BLaER1 (cell line): Measurements from ENCODE around the gene PACSIN3.

Experiments used
- H3K27ac ChIP-seq: shearing (Covaris generic); formaldehyde crosslinking; 2 replicates; pipeline ENCODE4 v1.8.1; 2022
- H3K27me3 ChIP-seq: shearing (Covaris generic); formaldehyde crosslinking; 2 replicates; pipeline ENCODE4 v1.8.1; 2022
- H3K36me3 ChIP-seq: shearing (Covaris generic); formaldehyde crosslinking; 2 replicates; pipeline ENCODE4 v1.8.1; 2022
- H3K4me1 ChIP-seq: shearing (Covaris generic); formaldehyde crosslinking; 2 replicates; pipeline ENCODE4 v1.8.1; 2022
- H3K4me2 ChIP-seq: shearing (Covaris generic); formaldehyde crosslinking; 2 replicates; pipeline ENCODE4 v1.8.1; 2022
- H3K4me3 ChIP-seq: shearing (Covaris generic); formaldehyde crosslinking; 2 replicates; pipeline ENCODE4 v1.8.1; 2022
- H3K9ac ChIP-seq: shearing (Covaris generic); formaldehyde crosslinking; 2 replicates; pipeline ENCODE4 v1.8.1; 2022
- H3K9me3 ChIP-seq: shearing (Covaris generic); formaldehyde crosslinking; 2 replicates; pipeline ENCODE4 v1.8.1; 2022
- H4K20me1 ChIP-seq: shearing (Covaris generic); formaldehyde crosslinking; 2 replicates; pipeline ENCODE4 v1.8.1; 2022
- Cebpa-rat ChIP-seq: shearing (Covaris generic); IDR thresholded peaks from 2 replicates; pipeline ENCODE4 v1.8.1; 2022

PACSIN3 gene

GRCh38 chr11:47165253-47165840 lies 20.9 kb downstream of the PACSIN3 start:
- peaks cover 98% of the 10 kb centered on the region for H3K36me3 ChIP-seq
- H3K9me3 ChIP-seq = no peaks in the 10 kb centered on the region
- no peaks in the 10 kb centered on the region for H3K27me3 ChIP-seq
- H3K4me3 ChIP-seq = no peak overlapping the region
- no peak overlapping the region for H3K4me2 ChIP-seq
- no peak for TF ChIP-seq Cebpa-rat
- no peak overlapping the region for H3K27ac ChIP-seq
- peaks cover 100% of the 10 kb centered on the region for H4K20me1 ChIP-seq
- no peak overlapping the region for H3K9ac ChIP-seq
- H3K4me1 ChIP-seq = no peaks in the 10 kb centered on the region

- no peak for TF ChIP-seq Cebpa-rat
- Histone ChIP-seq H3K4me1 (no peaks in the 10 kb centered on the region), H3K9ac (no peak overlapping the region), H3K9me3 (no peaks in the 10 kb centered on the region), H3K27ac (no peak overlapping the region), H3K4me3 (no peak overlapping the region), H4K20me1 (peaks cover 93% of the 10 kb centered on the region), H3K27me3 (no peaks in the 10 kb centered on the region), H3K36me3 (peaks cover 98% of the 10 kb centered on the region), H3K4me2 (no peak overlapping the region)
Measured at GRCh38 chr11:47164321-47164720, 21.9 kb downstream of the PACSIN3 start.

GRCh38 chr11:47163898-47164297 lies 22.3 kb downstream of the PACSIN3 start:
- no peak for TF ChIP-seq Cebpa-rat
- Histone ChIP-seq H3K27ac (no peak overlapping the region), H3K27me3 (no peaks in the 10 kb centered on the region), H3K9me3 (no peaks in the 10 kb centered on the region), H3K36me3 (peaks cover 98% of the 10 kb centered on the region), H4K20me1 (peaks cover 89% of the 10 kb centered on the region), H3K4me2 (no peak overlapping the region), H3K9ac (no peak overlapping the region), H3K4me1 (no peaks in the 10 kb centered on the region), H3K4me3 (no peak overlapping the region)

- Histone ChIP-seq H3K9me3 (no peaks in the 10 kb centered on the region), H3K4me2 (no peak overlapping the region), H3K4me1 (0 out of 2 replicates have a peak, but pooled peaks cover 6% of the 10 kb centered on the region), H3K4me3 (no peak overlapping the region), H3K27me3 (no peaks in the 10 kb centered on the region), H3K27ac (no peak overlapping the region), H4K20me1 (peaks cover 82% of the 10 kb centered on the region), H3K9ac (no peak overlapping the region), H3K36me3 (peaks cover 98% of the 10 kb centered on the region)
- TF ChIP-seq Cebpa-rat = no peak
Measured at GRCh38 chr11:47163193-47163592, 23.0 kb downstream of the PACSIN3 start.

- Histone ChIP-seq H3K4me1 (0 out of 2 replicates have a peak, but pooled peaks cover 7% of the 10 kb centered on the region), H3K9ac (no peak overlapping the region), H3K4me2 (no peak overlapping the region), H3K4me3 (no peak overlapping the region), H3K36me3 (peaks cover 98% of the 10 kb centered on the region), H3K9me3 (no peaks in the 10 kb centered on the region), H4K20me1 (peaks cover 74% of the 10 kb centered on the region), H3K27ac (no peak overlapping the region), H3K27me3 (no peaks in the 10 kb centered on the region)
- no peak for TF ChIP-seq Cebpa-rat
Measured at GRCh38 chr11:47162426-47162825, 23.8 kb downstream of the PACSIN3 start.

GRCh38 chr11:47161890-47162289 lies 24.3 kb downstream of the PACSIN3 start:
- no peak overlapping the region for H3K27ac ChIP-seq
- H4K20me1 ChIP-seq = peaks cover 69% of the 10 kb centered on the region
- H3K27me3 ChIP-seq = no peaks in the 10 kb centered on the region
- no peak overlapping the region for H3K4me3 ChIP-seq
- TF ChIP-seq Cebpa-rat = no peak
- peaks cover 7% of the 10 kb centered on the region; the same call in 1 of the 2 replicates for H3K4me1 ChIP-seq
- H3K4me2 ChIP-seq = no peak overlapping the region
- peaks cover 97% of the 10 kb centered on the region for H3K36me3 ChIP-seq
- H3K9ac ChIP-seq = no peak overlapping the region
- no peaks in the 10 kb centered on the region for H3K9me3 ChIP-seq

- Histone ChIP-seq H3K36me3 (peaks cover 97% of the 10 kb centered on the region), H3K4me2 (no peak overlapping the region), H3K27me3 (no peaks in the 10 kb centered on the region), H3K9me3 (no peaks in the 10 kb centered on the region), H3K4me1 (peaks cover 13% of the 10 kb centered on the region), H3K9ac (no peak overlapping the region), H3K27ac (no peak overlapping the region), H3K4me3 (no peak overlapping the region), H4K20me1 (peaks cover 63% of the 10 kb centered on the region)
- TF ChIP-seq Cebpa-rat = no peak
Measured at GRCh38 chr11:47161134-47161854, 24.9 kb downstream of the PACSIN3 start.

GRCh38 chr11:47160753-47161133 lies 25.5 kb downstream of the PACSIN3 start:
- Histone ChIP-seq H3K36me3 (peaks cover 94% of the 10 kb centered on the region), H3K9ac (no peak overlapping the region)

GRCh38 chr11:47158242-47158641 lies 28.0 kb downstream of the PACSIN3 start:
- H3K4me1 ChIP-seq = peaks cover 43% of the 10 kb centered on the region
- H3K4me2 ChIP-seq = no peak overlapping the region
- no peak overlapping the region for H3K4me3 ChIP-seq
- H3K9ac ChIP-seq = no peak overlapping the region; the same call in 1 of the 2 replicates
- no peaks in the 10 kb centered on the region for H3K27me3 ChIP-seq
- TF ChIP-seq Cebpa-rat = no peak
- H3K9me3 ChIP-seq = no peaks in the 10 kb centered on the region
- H3K36me3 ChIP-seq = peaks cover 69% of the 10 kb centered on the region
- H3K27ac ChIP-seq = no peak overlapping the region
- H4K20me1 ChIP-seq = peaks cover 55% of the 10 kb centered on the region

More at GRCh38 chr11:47160753-47161133, 25.5 kb downstream of the PACSIN3 start:
- H3K4me3 ChIP-seq = no peak overlapping the region
- H3K27me3 ChIP-seq = no peaks in the 10 kb centered on the region
- peaks cover 18% of the 10 kb centered on the region for H3K4me1 ChIP-seq
- H3K4me2 ChIP-seq = no peak overlapping the region
- no peak for TF ChIP-seq Cebpa-rat
- no peaks in the 10 kb centered on the region for H3K9me3 ChIP-seq
- H3K27ac ChIP-seq = no peak overlapping the region
- H4K20me1 ChIP-seq = peaks cover 57% of the 10 kb centered on the region

- TF ChIP-seq Cebpa-rat = no peak
- H3K36me3 ChIP-seq = peaks cover 65% of the 10 kb centered on the region
- H3K4me2 ChIP-seq = no peak overlapping the region
- no peak overlapping the region for H3K4me3 ChIP-seq
- no peak overlapping the region for H3K27ac ChIP-seq
- peaks cover 48% of the 10 kb centered on the region for H3K4me1 ChIP-seq
- H3K27me3 ChIP-seq = no peaks in the 10 kb centered on the region
- H3K9me3 ChIP-seq = no peaks in the 10 kb centered on the region
- peaks cover 54% of the 10 kb centered on the region for H4K20me1 ChIP-seq
- no peak overlapping the region for H3K9ac ChIP-seq
Measured at GRCh38 chr11:47157805-47158204, 28.4 kb downstream of the PACSIN3 start.
